Measurements from ENCODE around the gene DNMT3A. TPM values are rescaled to one million over a fixed set of nuclear protein-coding genes. Genes with fewer than 3 reads are reported as not detected.

DNMT3A gene
- total and polyA plus RNA-seq, 2 of the 8 experiments (the other 6 are each of a cell fraction or from before 2014, with no cell fraction given): 33.6 to 178 TPM

GRCh38 chr2:25198576-25198975, 143.1 kb downstream of the DNMT3A start:
- H2BK15ac ChIP-seq (ENCODE audit: low read length): no peak overlapping the region
- no peak overlapping the region for H3K14ac ChIP-seq (ENCODE audit: insufficient read length)
- no peak overlapping the region for H2AFZ ChIP-seq (ENCODE audit: low read length)
- no peak overlapping the region for H3K4ac ChIP-seq (replicated peaks; ENCODE audit: insufficient read length, low read depth, low read length)
- H2BK20ac ChIP-seq (ENCODE audit: low read length): no peak overlapping the region
- no peak overlapping the region for H3K56ac ChIP-seq (replicated peaks; ENCODE audit: insufficient read length, low read depth, low read length)
- no peak overlapping the region for H4K8ac ChIP-seq (ENCODE audit: extremely low read depth, insufficient read depth, low read length)
- DNase-seq (ENCODE audit: low read depth in 1 of 2, low spot score in 2 of 2) (no peak), FAIRE-seq (no peak)
- no peak overlapping the region for H4K91ac ChIP-seq (replicated peaks; ENCODE audit: insufficient read length, low read length)
- no peak overlapping the region for H3K18ac ChIP-seq (ENCODE audit: extremely low read depth, low read length)
- H2BK5ac ChIP-seq (ENCODE audit: low read depth, low read length): no peak overlapping the region
- H4K5ac ChIP-seq (ENCODE audit: insufficient read length, low read depth, low read length): no peak overlapping the region
- no peak overlapping the region for H2BK12ac ChIP-seq (ENCODE audit: low read depth, low read length)
- no peak overlapping the region for H2AK5ac ChIP-seq (ENCODE audit: low read depth, low read length)
- no peak overlapping the region for H3K27ac ChIP-seq (ENCODE audit: low read depth, low read length)
- H3K36me3 ChIP-seq (ENCODE audit: control insufficient read depth in 2 of 4, insufficient read depth in 4 of 4, low read length in 3 of 4): no peaks in the 10 kb centered on the region
- no peak overlapping the region for H3K23ac ChIP-seq (ENCODE audit: insufficient read length)
- no peaks in the 10 kb centered on the region for H3K9me3 ChIP-seq (ENCODE audit: insufficient read depth in 2 of 2, low read depth in 1 of 2, low read length in 1 of 2)
- H3K4me2 ChIP-seq (ENCODE audit: insufficient read depth in 1 of 2, low read depth in 2 of 2, low read length in 2 of 2): no peak overlapping the region
- 79% methylated on average over 5 of the region's 5 CpGs; no CpG with 5 or more reads in 1 of the 2 experiments for WGBS, 2 experiments (ENCODE audit: extremely low coverage in 1 of 2, insufficient coverage in 1 of 2, insufficient read length in 1 of 2, insufficient replicate concordance in 2 of 2, low coverage in 1 of 2, low lambda C conversion rate in 2 of 2, missing lambda C conversion rate in 1 of 2)
- no peaks in the 10 kb centered on the region for H3K79me2 ChIP-seq (ENCODE audit: control insufficient read depth in 1 of 2, insufficient read depth in 2 of 2, low read length in 2 of 2)
- no peak overlapping the region for H3K4me3 ChIP-seq (ENCODE audit: extremely low read depth in 1 of 4, insufficient read depth in 2 of 4, low read depth in 3 of 4, low read length in 4 of 4)
- H3K4me1 ChIP-seq (replicated peaks in 1 of 4; ENCODE audit: control insufficient read depth in 3 of 4, insufficient read depth in 4 of 4, low read length in 3 of 4): no peaks in the 10 kb centered on the region; a peak in 1 of 7 replicates
- CTCF ChIA-PET (ENCODE audit: partially characterized antibody): no interaction called here
- H2BK120ac ChIP-seq (replicated peaks; ENCODE audit: low read depth, low read length): no peak overlapping the region
- H4K20me1 ChIP-seq (replicated peaks in 1 of 2; ENCODE audit: control insufficient read depth in 1 of 2, insufficient read depth in 2 of 2, low read length in 2 of 2): peaks cover 0 to 1% of the 10 kb centered on the region in 2 experiments
- POLR2A ChIA-PET (ENCODE audit: partially characterized antibody): no interaction called here
- H3K27me3 ChIP-seq (replicated peaks in 1 of 4; ENCODE audit: control insufficient read depth in 3 of 4, extremely low read depth in 1 of 4, insufficient read depth in 3 of 4, low read length in 3 of 4): no peaks in the 10 kb centered on the region
- H3K23me2 ChIP-seq (ENCODE audit: low read depth, low read length): no peaks in the 10 kb centered on the region
- H3K9ac ChIP-seq (replicated peaks in 1 of 4; ENCODE audit: extremely low read depth in 1 of 4, low read depth in 3 of 4, low read length in 3 of 4): no peak overlapping the region
- no peaks in the 10 kb centered on the region for H3K79me1 ChIP-seq (ENCODE audit: low read depth, low read length)
- TF ChIP-seq CHD1 (IDR thresholded peaks at IDR 0.05; ENCODE audit: low read depth, low read length) (no peak), MAX (IDR thresholded peaks at IDR 0.05) (no peak), TCF12 (IDR thresholded peaks at IDR 0.05; ENCODE audit: low read depth, low read length) (no peak), HDAC6 (IDR thresholded peaks at IDR 0.05; ENCODE audit: low read depth, low read length) (no peak), SAP30 (IDR thresholded peaks at IDR 0.05; ENCODE audit: insufficient read depth, insufficient replicate concordance, low read length) (no peak), RAD21 (IDR thresholded peaks at IDR 0.05 in 1 of 2, conservative IDR thresholded peaks at IDR 0.05 in 1 of 2; ENCODE audit: low read depth in 2 of 2, low read length in 2 of 2) (no peak), GTF2F1 (IDR thresholded peaks at IDR 0.05; ENCODE audit: borderline replicate concordance, low read depth, low read length) (no peak), CBX8 (IDR thresholded peaks at IDR 0.05; ENCODE audit: borderline replicate concordance, low read depth, low read length) (no peak), CREB1 (IDR thresholded peaks at IDR 0.05) (no peak), RNF2 (IDR thresholded peaks at IDR 0.05; ENCODE audit: borderline replicate concordance, low read depth, low read length, missing control alignments, poor library complexity, severe bottlenecking) (no peak), EZH2 (IDR thresholded peaks at IDR 0.05; ENCODE audit: low read depth, low read length, severe bottlenecking) (no peak)
